SK-N-SH (cell line): ENCODE measurements around the gene NDUFAF8. TPM values are rescaled to one million over a fixed set of nuclear protein-coding genes. Genes with fewer than 3 reads are reported as not detected.

Experiments used
- CTCF ChIA-PET: fragments of 300-600, 350-600 bp; formaldehyde crosslinking; extraction: SDS; loops from one replicate; lab custom pipeline; 2021; lab: Yijun Ruan, JAX
- POLR2A ChIA-PET: fragments of 350-600 bp; sonication (Branson Sonifier 250); formaldehyde crosslinking; extraction: SDS; loops from one replicate; lab custom pipeline; 2020; ENCODE audit warnings: antibody characterized with exemption, inconsistent platforms; lab: Yijun Ruan, JAX
- DNase-seq: peaks from one replicate; pipeline ENCODE4 v3.0.0; 2012
- H2AFZ ChIP-seq: fragments of 200-600 bp; sonication (generic); 2 replicates; pipeline ENCODE4 v1.8.1; 2016; ENCODE audit warnings: antibody characterized with exemption, mild to moderate bottlenecking, low read depth
- H3F3A ChIP-seq: fragments of 200-600 bp; sonication (generic); replicated peaks from 2 replicates; pipeline ENCODE3; 2016; ENCODE audit warnings: antibody characterized with exemption, mild to moderate bottlenecking; ENCODE audit not compliant: insufficient read depth
- H3K27ac ChIP-seq, 2 experiments: fragments of 200-500 bp in 1 of 2; fragments of 200-600 bp in 1 of 2; sonication (Bioruptor generic) in 1 of 2; sonication (generic), shearing (Covaris generic) in 1 of 2; 2 replicates each; pipeline versions ENCODE4 v1.5.1 to v1.6.1; 2014 to 2016; ENCODE audit warnings: low read depth in 2 of 2, inconsistent platforms in 1 of 2, low read length in 1 of 2, mild to moderate bottlenecking in 1 of 2, mixed read lengths in 1 of 2
- H3K27me3 ChIP-seq: fragments of 200-600 bp; sonication (generic), shearing (Covaris generic); 2 replicates; pipeline ENCODE4 v1.6.1; 2016; ENCODE audit warnings: mixed run types; ENCODE audit not compliant: insufficient read depth
- H3K36me3 ChIP-seq, 2 experiments: fragments of 200-500 bp in 1 of 2; fragments of 200-600 bp in 1 of 2; sonication (Bioruptor generic) in 1 of 2; sonication (generic) in 1 of 2; replicated peaks in 1 of 2; 2 replicates each; pipeline versions ENCODE3 to v1.5.1; 2014 to 2016; ENCODE audit warnings: low read length in 1 of 2, mild to moderate bottlenecking in 1 of 2; ENCODE audit not compliant: insufficient read depth in 2 of 2, control insufficient read depth in 1 of 2
- H3K4me1 ChIP-seq, 2 experiments: fragments of 200-500 bp in 1 of 2; fragments of 200-600 bp in 1 of 2; sonication (Bioruptor generic) in 1 of 2; sonication (generic), shearing (Covaris generic) in 1 of 2; 2 replicates each; pipeline versions ENCODE4 v1.5.1 to v1.6.1; 2014 to 2016; ENCODE audit warnings: low read depth in 1 of 2, low read length in 1 of 2, mixed run types in 1 of 2; ENCODE audit not compliant: insufficient read depth in 2 of 2, control insufficient read depth in 1 of 2
- H3K4me2 ChIP-seq: fragments of 200-600 bp; sonication (generic), shearing (Covaris generic); 2 replicates; pipeline ENCODE4 v1.6.1; 2017; ENCODE audit warnings: mixed run types
- H3K4me3 ChIP-seq, 2 experiments: fragments of 200-500 bp in 1 of 2; fragments of 200-600 bp in 1 of 2; sonication (Bioruptor generic) in 1 of 2; sonication (generic), shearing (Covaris generic) in 1 of 2; 2 replicates each; pipeline versions ENCODE4 v1.5.1 to v1.8.1; 2014 to 2016; ENCODE audit warnings: low read depth in 2 of 2, inconsistent platforms in 1 of 2, low read length in 1 of 2, mild to moderate bottlenecking in 1 of 2, mixed read lengths in 1 of 2, moderate library complexity in 1 of 2
- H3K79me2 ChIP-seq: fragments of 200-600 bp; sonication (generic); 2 replicates; pipeline ENCODE4 v1.8.1; 2017; ENCODE audit warnings: mild to moderate bottlenecking; ENCODE audit not compliant: insufficient read depth
- H3K9ac ChIP-seq: fragments of 200-600 bp; sonication (generic); 2 replicates; pipeline ENCODE4 v1.6.1; 2017; ENCODE audit warnings: mixed run types
- H3K9me2 ChIP-seq: fragments of 200-600 bp; sonication (generic); 2 replicates; pipeline ENCODE4 v1.6.1; 2017; ENCODE audit warnings: mixed run types
- H3K9me3 ChIP-seq: fragments of 200-600 bp; sonication (generic); 2 replicates; pipeline ENCODE4 v1.6.1; 2017; ENCODE audit warnings: mixed run types, mild to moderate bottlenecking, moderate library complexity
- H4K20me1 ChIP-seq: fragments of 200-600 bp; sonication (generic); 2 replicates; pipeline ENCODE4 v1.6.1; 2017; ENCODE audit warnings: mild to moderate bottlenecking, mixed run types; ENCODE audit not compliant: insufficient read depth
- CHD2 ChIP-seq: fragments of 150-350 bp; IDR thresholded peaks from 2 replicates; pipeline ENCODE4 v1.6.1; 2018; ENCODE audit warnings: low read length; ENCODE audit not compliant: partially characterized antibody
- ELF1 ChIP-seq: IDR thresholded peaks from 2 replicates; pipeline ENCODE4 v1.4.0; 2012
- EZH2phosphoT487 ChIP-seq: fragments of 200-600 bp; sonication (generic); IDR thresholded peaks from 2 replicates; pipeline ENCODE4 v1.6.1; 2017; ENCODE audit warnings: low read depth, mixed run types, mild to moderate bottlenecking, antibody characterized with exemption, moderate library complexity, borderline replicate concordance
- FOSL2 ChIP-seq: IDR thresholded peaks from 2 replicates; pipeline ENCODE4 v1.4.0; 2012; ENCODE audit warnings: low read depth, mild to moderate bottlenecking, moderate library complexity, borderline replicate concordance
- FOXJ3 ChIP-seq: sonication (generic); formaldehyde crosslinking; IDR thresholded peaks from 2 replicates; pipeline ENCODE4 v1.5.1; 2020; ENCODE audit warnings: mild to moderate bottlenecking, missing genetic modification reagents
- FOXM1 ChIP-seq: IDR thresholded peaks from 2 replicates; pipeline ENCODE4 v1.4.0; 2012; ENCODE audit warnings: low read depth, mild to moderate bottlenecking
- MAX ChIP-seq: IDR thresholded peaks from 2 replicates; pipeline ENCODE4 v1.4.0; 2012; ENCODE audit warnings: low read depth
- RAD21 ChIP-seq: IDR thresholded peaks from 2 replicates; pipeline ENCODE4 v1.6.1; 2012; ENCODE audit warnings: mild to moderate bottlenecking, low read length
- RCOR1 ChIP-seq: fragments of 150-350 bp; IDR thresholded peaks from 2 replicates; pipeline ENCODE4 v1.6.1; 2017; ENCODE audit warnings: antibody characterized with exemption, low read length
- RFX5 ChIP-seq: IDR thresholded peaks from 2 replicates; pipeline ENCODE4 v1.6.1; 2012; ENCODE audit warnings: mild to moderate bottlenecking, improper control_type of control experiment, low read length
- SIN3A ChIP-seq: IDR thresholded peaks from 2 replicates; pipeline ENCODE4 v1.6.1; 2012; ENCODE audit warnings: low read depth, mild to moderate bottlenecking, low read length, moderate library complexity, borderline replicate concordance
- SMC3 ChIP-seq: IDR thresholded peaks from 2 replicates; pipeline ENCODE4 v1.6.1; 2012; ENCODE audit warnings: low read depth, low read length, improper control_type of control experiment
- TAF1 ChIP-seq: IDR thresholded peaks from 2 replicates; pipeline ENCODE4 v1.6.1; 2012; ENCODE audit warnings: low read depth, mild to moderate bottlenecking, low read length, moderate library complexity, borderline replicate concordance
- TCF12 ChIP-seq: IDR thresholded peaks from 2 replicates; pipeline ENCODE4 v1.4.0; 2012
- TEAD4 ChIP-seq: IDR thresholded peaks from 2 replicates; pipeline ENCODE4 v1.4.0; 2012; ENCODE audit warnings: mild to moderate bottlenecking, borderline replicate concordance; ENCODE audit not compliant: insufficient read depth
- USF1 ChIP-seq: IDR thresholded peaks from 2 replicates; pipeline ENCODE4 v1.4.0; 2012; ENCODE audit warnings: low read depth, borderline replicate concordance
- WGBS: methylation state at CpG from one replicate; pipeline ENCODE4 v1.1.6; 2017; ENCODE audit warnings: low lambda C conversion rate; 5-methylcytosine and 5-hydroxymethylcytosine counted together
- polyA plus RNA-seq, 3 experiments: library from polyadenylated mRNA; depleted of rRNA; stranded (reverse); fragments of >200 nt; gene quantifications; 2 replicates each; pipeline ENCODE4 v1.2.3, GENCODE V29; 2012
- TF ChIP-seq, protein P1 (sequence below): fragments of 200-600 bp; sonication (generic); IDR thresholded peaks from 2 replicates; pipeline ENCODE4 v1.6.1; 2017; ENCODE audit warnings: antibody characterized with exemption, mild to moderate bottlenecking, moderate library complexity
- TF ChIP-seq, protein P2 (sequence below): IDR thresholded peaks from 2 replicates; pipeline ENCODE4; 2012

Gene NDUFAF8
- polyA plus RNA-seq, 1 of the 3 experiments (the other 2 are of a cell fraction) = 229 TPM

GRCh38 chr17:81259058-81259605, 20.0 kb downstream of the NDUFAF8 start (continued):
- TF ChIP-seq, protein P1, sequence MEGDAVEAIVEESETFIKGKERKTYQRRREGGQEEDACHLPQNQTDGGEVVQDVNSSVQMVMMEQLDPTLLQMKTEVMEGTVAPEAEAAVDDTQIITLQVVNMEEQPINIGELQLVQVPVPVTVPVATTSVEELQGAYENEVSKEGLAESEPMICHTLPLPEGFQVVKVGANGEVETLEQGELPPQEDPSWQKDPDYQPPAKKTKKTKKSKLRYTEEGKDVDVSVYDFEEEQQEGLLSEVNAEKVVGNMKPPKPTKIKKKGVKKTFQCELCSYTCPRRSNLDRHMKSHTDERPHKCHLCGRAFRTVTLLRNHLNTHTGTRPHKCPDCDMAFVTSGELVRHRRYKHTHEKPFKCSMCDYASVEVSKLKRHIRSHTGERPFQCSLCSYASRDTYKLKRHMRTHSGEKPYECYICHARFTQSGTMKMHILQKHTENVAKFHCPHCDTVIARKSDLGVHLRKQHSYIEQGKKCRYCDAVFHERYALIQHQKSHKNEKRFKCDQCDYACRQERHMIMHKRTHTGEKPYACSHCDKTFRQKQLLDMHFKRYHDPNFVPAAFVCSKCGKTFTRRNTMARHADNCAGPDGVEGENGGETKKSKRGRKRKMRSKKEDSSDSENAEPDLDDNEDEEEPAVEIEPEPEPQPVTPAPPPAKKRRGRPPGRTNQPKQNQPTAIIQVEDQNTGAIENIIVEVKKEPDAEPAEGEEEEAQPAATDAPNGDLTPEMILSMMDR = no peak
- TF ChIP-seq FOXJ3 (CRISPR knock-in tag) = no peak
- no peak for TF ChIP-seq USF1

GRCh38 chr17:81260171-81260570, 21.1 kb downstream of the NDUFAF8 start:
- no peaks in the 10 kb centered on the region for H3K27me3 ChIP-seq
- H3K36me3 ChIP-seq = peaks cover 28 to 72% of the 10 kb centered on the region in 2 experiments
- H3K9me3 ChIP-seq = no peaks in the 10 kb centered on the region
- no peak overlapping the region for H3K27ac ChIP-seq
- no peaks in the 10 kb centered on the region for H3K79me2 ChIP-seq
- ChIA-PET CTCF (interaction anchor here (1.3 to 11.3 kb wide), 2 partner anchors 169 to 222 kb away, joined by 4 to 140 read pairs; no protein-coding TSS in a partner anchor), POLR2A (interaction anchor here (0.6 to 0.7 kb wide), 2 partner anchors 23 to 31 kb away, joined by 3 read pairs; no protein-coding TSS in a partner anchor)
- peaks cover 0 to 15% of the 10 kb centered on the region in 2 experiments; a peak in 1 of 4 replicates for H3K4me1 ChIP-seq
- peaks cover 10% of the 10 kb centered on the region; the same call in 1 of the 2 replicates for H4K20me1 ChIP-seq
- no peak overlapping the region for H3K9ac ChIP-seq
- H3K4me2 ChIP-seq = no peak overlapping the region
- no peak overlapping the region for H3K4me3 ChIP-seq
- H3F3A ChIP-seq = no peaks in the 10 kb centered on the region
- 96% methylated on average over 17 of the region's 17 CpGs for WGBS
- DNase-seq = no peak
- H3K9me2 ChIP-seq = no peaks in the 10 kb centered on the region
- no peak overlapping the region for H2AFZ ChIP-seq
- TF ChIP-seq TCF12 = no peak
- TF ChIP-seq, protein P1 = no peak
- no peak for TF ChIP-seq MAX
- TF ChIP-seq, protein P2, sequence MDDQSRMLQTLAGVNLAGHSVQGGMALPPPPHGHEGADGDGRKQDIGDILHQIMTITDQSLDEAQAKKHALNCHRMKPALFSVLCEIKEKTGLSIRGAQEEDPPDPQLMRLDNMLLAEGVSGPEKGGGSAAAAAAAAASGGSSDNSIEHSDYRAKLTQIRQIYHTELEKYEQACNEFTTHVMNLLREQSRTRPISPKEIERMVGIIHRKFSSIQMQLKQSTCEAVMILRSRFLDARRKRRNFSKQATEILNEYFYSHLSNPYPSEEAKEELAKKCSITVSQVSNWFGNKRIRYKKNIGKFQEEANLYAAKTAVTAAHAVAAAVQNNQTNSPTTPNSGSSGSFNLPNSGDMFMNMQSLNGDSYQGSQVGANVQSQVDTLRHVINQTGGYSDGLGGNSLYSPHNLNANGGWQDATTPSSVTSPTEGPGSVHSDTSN = no peak
- no peak for TF ChIP-seq RFX5
- no peak for TF ChIP-seq ELF1
- no peak for TF ChIP-seq FOXJ3 (CRISPR knock-in tag)
- no peak for TF ChIP-seq FOSL2
- TF ChIP-seq CHD2 = no peak
- no peak for TF ChIP-seq TAF1
- no peak for TF ChIP-seq EZH2phosphoT487
- no peak for TF ChIP-seq RCOR1
- TF ChIP-seq SIN3A = no peak
- TF ChIP-seq FOXM1 = no peak
- no peak for TF ChIP-seq RAD21
- no peak for TF ChIP-seq TEAD4
- TF ChIP-seq SMC3 = no peak
